HG03378 (cell line): ENCODE results near the gene FRY.

Experiments
- ATAC-seq: cut with Tn5 transposase; IDR thresholded peaks from one replicate; pipeline ENCODE4 v1.9.1; 2021; ENCODE audit warnings: mild to moderate bottlenecking, moderate library complexity; ENCODE audit not compliant: unreplicated experiment

The FRY gene

GRCh38 chr13:32016119-32016518 is 15.5 kb upstream of the FRY start:
- no peak for ATAC-seq

DNA sequence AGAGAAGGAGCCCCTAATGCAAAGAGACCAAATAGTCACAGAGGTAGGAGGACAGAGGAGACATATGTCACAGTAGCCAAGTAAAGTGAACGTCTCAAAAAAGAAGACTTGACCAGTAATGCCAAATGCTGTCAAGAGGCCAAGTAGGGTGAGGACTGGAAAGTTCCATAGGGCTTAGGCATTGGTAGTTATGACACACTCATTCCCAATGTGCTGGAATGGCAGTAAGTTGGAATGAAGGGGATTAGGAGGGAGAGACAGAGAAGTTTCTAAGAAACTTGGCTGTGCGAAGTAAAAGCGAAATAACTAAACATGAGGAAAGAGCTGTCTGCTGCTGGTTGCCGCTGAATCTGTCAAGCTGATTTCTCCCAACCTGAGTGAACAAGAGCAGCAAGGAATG is 14.9 kb upstream of the FRY start:
- no peak for ATAC-seq

DNA sequence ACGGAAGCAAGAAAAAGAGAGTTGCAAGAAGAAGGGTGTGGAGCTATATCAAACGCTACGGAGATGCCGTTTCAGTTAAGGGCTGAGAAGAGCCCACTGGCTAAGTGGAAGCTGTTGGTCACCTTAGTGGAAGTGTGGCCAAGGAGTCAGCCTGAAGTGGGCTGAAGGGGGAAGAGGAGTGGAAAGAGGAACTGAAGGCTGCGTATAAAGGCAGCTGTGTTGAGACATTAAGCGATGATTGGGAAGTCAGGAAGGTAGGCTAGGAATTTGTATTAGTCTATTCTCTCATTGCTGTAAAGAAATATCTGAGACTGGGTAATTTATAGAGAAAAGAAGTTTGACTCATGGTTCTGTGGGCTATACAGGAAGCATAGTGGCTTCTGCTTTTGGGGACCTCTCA is 14.1 kb upstream of the FRY start:
- ATAC-seq = no peak

DNA sequence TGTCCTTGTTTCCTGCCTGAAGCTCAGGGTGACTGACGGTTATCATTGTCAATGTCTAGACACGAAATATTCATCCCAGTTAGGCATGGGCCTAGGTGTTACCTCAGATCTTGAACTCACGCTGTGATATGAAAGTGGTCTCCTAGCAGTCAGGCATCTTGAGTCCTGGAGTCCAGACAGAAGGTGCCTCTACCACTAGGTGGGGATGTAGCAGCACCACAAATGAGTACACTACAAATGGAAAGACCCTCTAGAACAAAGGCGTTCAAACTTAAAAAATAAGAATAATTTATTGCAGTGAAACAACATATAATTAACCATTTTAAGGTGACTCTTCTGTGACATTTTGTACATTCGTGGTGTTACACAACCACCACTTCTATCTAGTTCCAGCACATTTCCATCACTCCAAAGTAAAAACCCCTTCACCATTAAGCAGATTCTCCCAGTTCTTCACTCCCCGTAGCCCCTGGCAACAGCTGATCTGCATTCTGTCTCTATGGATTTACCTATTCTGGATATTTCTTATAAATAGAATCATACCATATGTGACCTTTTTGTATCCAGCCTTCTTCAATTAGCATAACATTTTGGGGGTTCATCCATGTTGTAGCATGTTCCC is 11.9 kb upstream of the FRY start:
- ATAC-seq = peak; percentile 69

GRCh38 chr13:32021785-32022184 is 9.8 kb upstream of the FRY start:
- no peak for ATAC-seq

GRCh38 chr13:32022311-32022710 is 9.3 kb upstream of the FRY start:
- no peak for ATAC-seq

GRCh38 chr13:32023096-32023495 is 8.5 kb upstream of the FRY start:
- ATAC-seq = no peak

- no peak for ATAC-seq
Observed at GRCh38 chr13:32023698-32024097, 7.9 kb upstream of the FRY start.

GRCh38 chr13:32024750-32025149 is 6.8 kb upstream of the FRY start:
- ATAC-seq = no peak

GRCh38 chr13:32025730-32026129 is 5.8 kb upstream of the FRY start:
- ATAC-seq = no peak

DNA sequence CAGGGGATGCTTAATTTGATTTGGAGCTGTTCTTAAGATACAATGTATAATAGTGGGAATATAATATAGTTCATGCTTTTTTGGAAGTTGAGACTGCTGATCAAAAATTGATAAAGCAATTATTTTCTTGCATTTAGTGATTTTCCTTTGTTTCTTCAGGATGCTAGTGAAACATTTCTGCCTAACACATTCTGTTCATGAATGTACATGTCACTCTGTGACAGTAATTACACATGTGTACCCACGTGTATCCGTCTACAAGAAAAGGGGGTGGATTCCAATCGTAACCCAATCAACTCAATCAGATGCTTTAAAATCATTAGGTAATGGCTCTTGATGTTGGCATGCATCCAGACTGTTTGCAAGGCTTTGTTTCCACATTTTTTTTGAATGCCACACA is 5.0 kb upstream of the FRY start:
- ATAC-seq = no peak

DNA sequence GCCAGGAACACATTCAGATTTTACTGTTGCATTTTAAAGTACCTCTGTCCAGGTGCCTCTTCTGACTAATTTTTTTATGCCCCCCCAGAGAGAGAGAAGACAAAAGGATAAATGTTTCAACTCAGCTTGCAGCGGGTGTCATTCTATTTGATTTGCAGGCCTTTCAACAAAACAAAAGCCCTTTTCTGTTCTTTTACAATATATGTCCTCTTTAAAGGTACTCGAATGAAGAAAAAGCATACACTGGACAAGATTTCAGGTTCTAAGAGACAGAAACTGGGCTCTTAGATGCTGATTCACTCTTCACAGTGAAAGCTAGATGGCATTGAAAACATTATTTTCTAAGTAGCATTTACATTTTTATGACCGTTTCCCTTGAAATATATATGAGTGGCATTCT is 2.9 kb upstream of the FRY start:
- ATAC-seq = no peak

GRCh38 chr13:32029684-32030083 is 1.9 kb upstream of the FRY start:
- ATAC-seq = no peak

- ATAC-seq = no peak
Observed at GRCh38 chr13:32031815-32032370, 319 bp downstream of the FRY start.

GRCh38 chr13:32032759-32033158 is 1.2 kb downstream of the FRY start:
- no peak for ATAC-seq

- no peak for ATAC-seq
Observed at GRCh38 chr13:32033744-32034143, 2.2 kb downstream of the FRY start.

DNA sequence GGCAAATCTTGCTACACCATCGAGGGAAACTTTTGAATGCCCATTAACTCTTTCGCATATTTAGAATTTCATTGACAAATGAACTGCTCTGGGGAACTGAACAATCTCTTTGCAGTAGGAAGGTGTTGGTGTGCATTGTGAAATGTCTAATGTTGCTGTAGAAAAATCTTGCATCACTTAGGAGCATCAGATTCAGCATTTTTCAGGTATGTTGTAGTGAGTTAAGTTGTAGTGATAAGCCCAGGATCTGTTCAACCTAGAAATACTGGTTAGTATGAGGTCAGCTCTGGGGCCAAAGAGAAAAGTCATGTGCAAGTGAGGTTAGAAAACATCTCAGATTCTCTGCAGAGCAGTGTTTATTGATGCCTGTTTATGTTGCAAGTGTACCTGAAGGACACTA is 4.1 kb downstream of the FRY start:
- ATAC-seq = no peak

DNA sequence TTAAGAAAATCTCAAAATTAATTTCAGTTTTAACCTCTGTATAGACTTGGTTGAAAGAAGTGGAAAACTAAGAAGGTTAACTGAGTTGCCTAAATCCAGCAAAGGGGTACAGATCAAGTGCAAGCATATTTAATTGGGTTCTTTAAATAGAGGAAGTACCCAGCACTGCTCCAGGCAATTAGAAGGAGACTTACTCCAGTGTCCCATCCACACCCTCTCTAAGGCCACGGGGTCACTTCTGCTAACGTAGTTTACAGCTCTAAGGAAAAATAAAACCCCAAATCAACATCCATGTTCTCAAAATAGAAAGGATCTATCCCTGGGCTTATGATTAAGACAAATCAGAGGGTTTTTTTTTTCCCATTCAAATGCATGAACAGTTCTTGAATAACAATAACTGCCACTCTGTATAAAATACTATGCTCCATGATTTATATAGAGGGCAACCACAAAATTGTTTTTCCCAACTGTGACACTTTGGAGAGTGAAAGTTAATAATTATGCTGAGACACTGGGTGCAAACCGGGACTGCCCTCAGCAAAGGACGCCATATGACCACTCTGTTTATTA is 4.6 kb downstream of the FRY start:
- no peak for ATAC-seq

DNA sequence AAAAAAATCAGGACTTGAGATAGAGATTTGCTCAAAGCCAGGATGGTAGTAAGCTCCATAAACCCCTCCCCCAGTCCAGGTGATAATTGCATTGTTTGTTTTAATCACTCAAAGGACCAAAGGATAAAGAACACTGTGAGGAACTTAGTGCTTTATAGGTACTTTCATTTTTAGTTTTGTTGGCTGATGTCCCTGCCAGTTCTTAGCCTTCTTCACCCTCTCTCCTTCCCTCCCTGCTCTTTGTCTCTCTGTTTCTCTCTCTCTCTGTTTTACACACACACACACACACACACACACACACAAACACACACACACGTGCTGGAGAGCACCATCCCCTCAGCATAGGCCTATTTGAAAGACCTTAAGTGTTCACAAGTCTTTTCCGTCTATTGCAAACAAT is 5.2 kb downstream of the FRY start:
- no peak for ATAC-seq

DNA sequence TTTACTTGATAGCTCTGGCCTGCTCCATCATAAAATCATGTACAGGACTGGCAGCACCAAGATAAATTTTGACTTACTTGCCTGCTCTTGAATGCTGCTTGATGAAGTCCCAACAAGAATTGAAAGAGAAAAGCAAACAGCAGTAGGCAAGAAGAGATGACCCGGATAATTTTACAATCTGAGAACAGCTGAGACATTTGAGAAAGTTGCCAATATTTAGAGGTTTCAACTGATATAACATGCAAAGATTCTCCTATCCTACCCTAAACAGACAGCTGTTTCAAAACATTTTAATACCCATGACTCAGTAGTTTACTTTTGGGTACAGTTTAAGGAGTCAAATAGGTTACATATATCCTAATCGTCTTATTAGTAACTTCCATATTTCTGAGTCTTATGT is 5.9 kb downstream of the FRY start:
- no peak for ATAC-seq

- no peak for ATAC-seq
Observed at GRCh38 chr13:32038343-32038742, 6.8 kb downstream of the FRY start.

DNA sequence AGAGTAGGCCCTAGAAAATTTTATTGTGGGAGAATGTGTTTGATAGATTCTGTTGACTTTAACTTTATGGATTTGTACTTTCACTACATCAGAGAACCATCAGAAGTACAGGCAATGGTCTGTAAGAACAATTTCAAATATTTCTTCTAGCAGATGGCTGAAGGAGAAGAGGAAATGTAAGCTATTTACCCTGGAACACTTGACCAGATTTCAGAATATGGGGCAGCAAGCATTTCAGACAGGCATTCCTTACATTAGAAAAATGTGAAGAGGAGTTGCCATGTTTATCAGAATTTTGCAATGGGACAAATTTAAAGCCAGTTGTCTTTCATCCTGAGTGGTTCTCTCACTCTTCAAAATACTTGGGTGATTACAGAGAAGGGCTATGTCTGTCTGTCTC is 7.5 kb downstream of the FRY start:
- ATAC-seq = no peak

GRCh38 chr13:32039528-32039927 is 8.0 kb downstream of the FRY start:
- no peak for ATAC-seq
